Measurements from ENCODE around the gene TTC23L. TPM values are rescaled to one million over a fixed set of nuclear protein-coding genes. Genes with fewer than 3 reads are reported as not detected.

The TTC23L gene
- total and polyA plus RNA-seq, 2 of the 8 experiments (the other 6 are each of a cell fraction or from before 2014, with no cell fraction given): 1.1 to 2.4 TPM

DNA sequence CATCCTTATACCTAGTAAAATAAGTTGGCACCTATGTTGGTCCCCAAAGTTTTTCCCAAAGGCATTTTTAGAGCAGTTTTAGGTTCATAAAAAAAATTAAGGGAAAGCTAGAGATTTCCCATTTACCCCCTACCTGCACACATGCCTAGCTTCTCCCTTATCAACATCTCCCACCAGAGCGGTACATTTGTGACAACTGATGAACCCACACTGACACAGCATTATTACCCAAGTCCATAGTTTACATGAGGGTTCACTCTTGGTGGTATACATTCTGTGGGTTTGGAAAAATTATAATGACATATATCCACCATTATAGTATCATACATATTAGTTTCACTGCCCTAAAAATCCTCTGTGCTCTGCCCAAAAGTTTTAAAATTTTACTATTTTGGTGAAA, 64.3 kb downstream of the TTC23L start (continued):
- TF ChIP-seq ZNF274 (IDR thresholded peaks at IDR 0.05; ENCODE audit: borderline replicate concordance, extremely low read depth, low read length) (no peak), SAP30 (IDR thresholded peaks at IDR 0.05; ENCODE audit: insufficient read depth, insufficient replicate concordance, low read length) (no peak)

Data from H1 (cell line).